Heart left ventricle (tissue), 13 donors: ENCODE results near the gene SCN1B.

Experiments used
- POLR2A ChIP-seq, 2 donors: fragments of 450-650 bp; IDR thresholded peaks; one replicate each; pipeline ENCODE4 v1.6.1; 2017; ENCODE audit warnings: antibody characterized with exemption in 2 of 2, mild to moderate bottlenecking in 2 of 2, moderate library complexity in 2 of 2
- TF ChIP-seq, protein P1 (sequence below), 12 donors: fragments of 200-600 bp; sonication (generic) in 4 of 12; IDR thresholded peaks; one replicate each; pipeline versions ENCODE4 v1.5.0 to v1.8.0; 2018 to 2022; ENCODE audit warnings: antibody characterized with exemption in 12 of 12, mild to moderate bottlenecking in 5 of 12
- donor health status: ischemic (EF 13 %, LVEDD 7.1; RV severe dilation, severe dysfunction).
- donor health status: DM: no; HTN: yes; CAD: no.
- donor health status: DM: no; HTN: no; CAD: no.
- donor health status: ischemic (EF 25% LVEDD 6.9; RV normal size, moderate dysfunction).
- donor health status: ischemic (EF 25% LVEDD 5.7; RV mildly dilated, moderate dysfunction).
- donor health status: ischemic (EF 35%, LVEDD 5.7; RV mildly dilated, moderate dysfunction).
- donor health status: nonischemic (EF 11% LVEDD 7.7; RV severe dilation, severe dysfunction).
- donor health status: DM: yes; HTN: yes; CAD: no.
- donor health status: PGD.
- donor health status: ischemic (EF 29% LVEDD 5.4; RV normal size, mild dysfunction).
- donor health status: nonischemic (EF 23%, LVEDD 6.1; RV moderate dilation, normal function).

DNA sequence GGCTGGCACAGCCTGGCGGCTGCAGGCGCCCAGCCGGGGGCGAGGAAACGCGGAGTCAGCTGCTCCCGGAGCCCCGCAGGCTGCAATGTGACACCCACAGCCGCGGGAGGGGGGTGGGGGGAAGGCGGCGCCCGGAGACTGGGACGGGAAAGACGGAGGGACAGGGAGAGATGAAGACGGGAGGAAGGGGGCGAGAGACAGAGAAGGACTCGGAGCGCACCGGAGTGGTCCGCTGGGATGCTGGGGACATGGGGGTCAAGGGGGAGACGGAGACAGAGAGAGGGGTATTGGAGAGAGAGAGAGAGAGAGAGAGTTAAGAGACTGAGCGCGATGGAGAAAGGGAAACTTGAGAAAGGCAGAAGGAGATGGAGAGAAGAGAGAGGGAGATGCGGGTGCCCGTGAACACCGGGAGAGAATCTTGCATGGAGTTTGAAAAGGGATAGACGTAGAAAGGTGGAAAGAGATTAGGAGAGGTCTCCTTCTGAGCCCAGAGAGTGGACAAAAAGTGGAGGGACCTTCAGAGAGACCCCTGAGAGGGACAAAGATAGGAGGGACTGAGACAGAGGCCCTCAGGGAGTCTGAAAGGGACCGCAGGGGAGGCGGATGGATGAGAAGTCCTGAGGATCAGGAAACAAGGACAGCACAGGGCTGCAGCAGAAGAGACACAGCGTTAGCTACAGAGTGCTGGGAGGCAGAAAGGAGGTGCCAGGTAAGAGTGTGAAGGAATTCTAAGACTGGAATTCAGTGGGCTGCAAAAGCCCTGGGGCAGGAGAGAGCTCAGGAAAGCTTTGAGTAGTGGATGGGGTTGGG lies 1.0 kb downstream of the SCN1B start:
- TF ChIP-seq, protein P1, sequence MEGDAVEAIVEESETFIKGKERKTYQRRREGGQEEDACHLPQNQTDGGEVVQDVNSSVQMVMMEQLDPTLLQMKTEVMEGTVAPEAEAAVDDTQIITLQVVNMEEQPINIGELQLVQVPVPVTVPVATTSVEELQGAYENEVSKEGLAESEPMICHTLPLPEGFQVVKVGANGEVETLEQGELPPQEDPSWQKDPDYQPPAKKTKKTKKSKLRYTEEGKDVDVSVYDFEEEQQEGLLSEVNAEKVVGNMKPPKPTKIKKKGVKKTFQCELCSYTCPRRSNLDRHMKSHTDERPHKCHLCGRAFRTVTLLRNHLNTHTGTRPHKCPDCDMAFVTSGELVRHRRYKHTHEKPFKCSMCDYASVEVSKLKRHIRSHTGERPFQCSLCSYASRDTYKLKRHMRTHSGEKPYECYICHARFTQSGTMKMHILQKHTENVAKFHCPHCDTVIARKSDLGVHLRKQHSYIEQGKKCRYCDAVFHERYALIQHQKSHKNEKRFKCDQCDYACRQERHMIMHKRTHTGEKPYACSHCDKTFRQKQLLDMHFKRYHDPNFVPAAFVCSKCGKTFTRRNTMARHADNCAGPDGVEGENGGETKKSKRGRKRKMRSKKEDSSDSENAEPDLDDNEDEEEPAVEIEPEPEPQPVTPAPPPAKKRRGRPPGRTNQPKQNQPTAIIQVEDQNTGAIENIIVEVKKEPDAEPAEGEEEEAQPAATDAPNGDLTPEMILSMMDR (IDR thresholded peaks at IDR 0.05), result no peak
- TF ChIP-seq POLR2A (IDR thresholded peaks at IDR 0.05), result no peak
